Brain microvascular endothelial cell (primary cell): ENCODE data around the gene ZFC3H1.
A peak's percentile ranks its signal among the peaks of the same experiment; 100 is the strongest.

ENCODE experiments used
- DNase-seq: peaks from one replicate; pipeline ENCODE4 v3.0.0-alpha.2; 2020
- H3K27ac ChIP-seq: fragments of 250-450 bp; sonication (Bioruptor Pico); 2 replicates; pipeline ENCODE4 v1.5.1; 2020; ENCODE audit warnings: mild to moderate bottlenecking, moderate library complexity
- H3K27me3 ChIP-seq: fragments of 250-450 bp; sonication (Bioruptor Pico); replicated peaks from 2 replicates; pipeline ENCODE4 v1.5.1; 2020; ENCODE audit warnings: mild to moderate bottlenecking
- H3K36me3 ChIP-seq: fragments of 250-450 bp; sonication (Bioruptor Pico); replicated peaks from 2 replicates; pipeline ENCODE4 v1.5.1; 2020; ENCODE audit warnings: mild to moderate bottlenecking
- H3K4me3 ChIP-seq: 2 replicates; pipeline ENCODE4 v1.5.1; 2011; ENCODE audit warnings: low read depth, mild to moderate bottlenecking, control low read depth, low read length, moderate library complexity
- CTCF ChIP-seq: IDR thresholded peaks from 2 replicates; pipeline ENCODE4 v1.5.1; 2011; ENCODE audit warnings: low read depth, mild to moderate bottlenecking, moderate library complexity, low read length, control low read depth, inconsistent platforms; ENCODE audit errors: missing control alignments
- in situ Hi-C: cut with HindIII; loops from 2 replicates; pipeline ENCODE4 v1.10.0; 2017; ENCODE audit warnings: low sequenced_read_pairs, low pct_ligation_motif_present

Gene ZFC3H1

GRCh38 chr12:71664411-71665089 lies 902 bp upstream of the ZFC3H1 start:
- H3K4me3 ChIP-seq, result peak overlapping the region; percentile 97
- no peak for TF ChIP-seq CTCF
- peak overlapping the region; percentile 92 for H3K27ac ChIP-seq
- no peaks in the 10 kb centered on the region for H3K27me3 ChIP-seq
- peaks cover 5% of the 10 kb centered on the region for H3K36me3 ChIP-seq
- no peak for DNase-seq
- in situ Hi-C loops, result no loop called here

- DNase-seq, result peak; percentile 46
- Histone ChIP-seq H3K27me3 (no peaks in the 10 kb centered on the region), H3K27ac (peak overlapping the region; percentile 92), H3K4me3 (peak overlapping the region; percentile 97), H3K36me3 (peaks cover 15% of the 10 kb centered on the region)
- in situ Hi-C loops, result no loop called here
- TF ChIP-seq CTCF, result no peak
Observed at GRCh38 chr12:71662849-71663560, 643 bp downstream of the ZFC3H1 start.

DNA sequence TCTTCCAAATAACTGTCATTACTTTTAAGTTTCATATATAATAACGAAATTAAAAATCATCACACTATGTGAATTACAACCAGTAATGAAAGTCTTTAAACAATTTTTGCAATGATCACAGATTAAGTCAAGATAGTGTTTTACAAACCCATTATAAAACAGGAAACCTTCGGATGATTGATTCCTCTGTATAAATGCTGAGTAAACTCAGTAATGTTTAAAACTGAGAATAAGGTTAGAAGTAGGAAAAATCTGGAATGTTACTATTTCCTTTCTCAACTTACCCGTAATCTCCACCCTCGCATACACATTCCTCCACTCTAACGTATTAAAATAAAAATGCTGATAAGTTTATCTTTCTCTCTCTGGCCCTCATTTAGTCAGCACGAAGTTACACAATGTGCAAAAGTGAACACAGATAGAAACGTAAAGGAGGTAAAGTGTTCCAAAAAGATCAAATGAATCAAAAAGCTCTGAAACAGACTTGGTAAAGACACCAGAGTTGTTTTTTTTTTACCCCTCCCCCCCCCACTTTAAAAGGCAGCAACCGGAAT lies 1.6 kb downstream of the ZFC3H1 start:
- H3K4me3 ChIP-seq, result peak overlapping the region; percentile 97
- no peak for DNase-seq
- in situ Hi-C loops, result no loop called here
- peaks cover 21% of the 10 kb centered on the region for H3K36me3 ChIP-seq
- H3K27me3 ChIP-seq, result no peaks in the 10 kb centered on the region
- peak overlapping the region; percentile 92 for H3K27ac ChIP-seq
- no peak for TF ChIP-seq CTCF

DNA sequence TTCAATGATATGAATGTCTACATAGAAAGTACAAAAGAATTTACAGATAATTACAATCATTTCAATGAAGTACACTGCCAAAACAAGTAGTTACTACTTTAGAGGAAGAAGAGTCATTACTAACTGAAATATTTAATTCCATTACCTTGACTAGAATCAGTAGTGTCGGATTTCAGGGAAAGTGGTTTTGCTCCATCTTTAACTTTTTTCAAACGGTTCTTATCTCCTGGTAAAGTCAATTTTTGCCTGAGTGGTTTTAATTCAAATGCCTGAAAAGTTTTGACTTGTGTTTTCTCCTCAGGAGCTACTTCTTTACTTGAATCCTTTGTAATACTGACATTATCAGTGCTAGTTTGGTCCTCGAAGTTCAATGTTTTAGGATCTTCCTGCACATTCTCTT lies 6.9 kb downstream of the ZFC3H1 start:
- no peak overlapping the region for H3K27ac ChIP-seq

DNA sequence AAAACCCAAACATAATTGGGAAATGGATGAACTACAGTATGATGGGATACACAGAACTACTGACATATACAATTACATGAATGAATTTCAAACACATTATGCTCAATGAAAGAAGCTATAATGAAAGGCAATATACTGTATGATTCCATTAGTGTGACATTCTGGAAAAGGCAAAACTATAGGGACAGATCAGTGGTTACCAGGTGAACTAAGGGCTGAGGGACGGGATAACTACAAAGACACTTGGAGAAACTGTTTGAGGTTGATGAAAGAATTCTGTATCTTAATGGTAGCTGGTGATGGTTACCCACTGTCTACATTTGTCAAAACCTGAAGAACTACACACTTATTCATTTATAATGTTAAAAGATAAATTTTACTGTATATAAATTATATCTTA lies 7.7 kb downstream of the ZFC3H1 start:
- no peak overlapping the region for H3K27ac ChIP-seq
- H3K36me3 ChIP-seq, result peaks cover 44% of the 10 kb centered on the region
- in situ Hi-C loops, result no loop called here
- no peak for TF ChIP-seq CTCF
- no peak overlapping the region for H3K4me3 ChIP-seq
- no peaks in the 10 kb centered on the region for H3K27me3 ChIP-seq
- no peak for DNase-seq

More for the DNA sequence above, 6.9 kb downstream of the ZFC3H1 start:
- TF ChIP-seq CTCF, result no peak
- H3K36me3 ChIP-seq, result peaks cover 42% of the 10 kb centered on the region
- in situ Hi-C loops, result no loop called here
- no peak for DNase-seq
- H3K27me3 ChIP-seq, result no peaks in the 10 kb centered on the region
- H3K4me3 ChIP-seq, result no peak overlapping the region
